GM15510 (cell line): Measurements from ENCODE around the gene FEM1B.

Experiments used
- POLR2A ChIP-seq: IDR thresholded peaks from 3 replicates; pipeline ENCODE4 v1.6.1; 2011; ENCODE audit warnings: borderline replicate concordance; ENCODE audit not compliant: insufficient read length; ENCODE audit errors: extremely low read depth

Gene FEM1B

GRCh38 chr15:68315035-68315434, 37.5 kb downstream of the FEM1B start:
- TF ChIP-seq POLR2A = no peak

DNA sequence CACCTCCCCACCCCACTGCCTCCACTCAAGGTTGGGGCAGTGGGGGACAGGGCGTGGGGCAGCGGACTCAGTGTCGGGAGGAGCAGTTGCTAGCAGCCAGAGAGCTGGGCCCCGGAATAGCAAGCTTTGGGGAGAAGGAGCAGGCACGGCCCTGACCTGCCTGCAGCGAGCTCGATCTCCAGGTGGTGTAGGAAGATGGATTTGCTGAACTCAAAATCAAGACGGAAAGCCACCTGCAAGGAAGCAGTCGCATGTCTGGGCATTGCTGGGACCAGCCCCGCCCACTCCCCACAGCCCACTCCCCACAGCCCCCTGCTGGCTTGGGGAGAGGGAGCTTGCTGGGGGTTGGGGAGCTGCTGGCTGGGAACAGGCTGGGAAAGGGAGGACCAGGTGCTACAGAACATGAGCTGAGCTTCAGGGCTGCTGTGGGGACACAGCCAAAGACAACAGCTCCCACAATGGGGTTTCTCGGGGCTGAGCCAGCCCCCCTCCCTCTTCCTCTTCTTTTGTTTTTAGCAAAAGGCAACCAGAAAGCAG, 38.0 kb downstream of the FEM1B start:
- TF ChIP-seq POLR2A = no peak

- TF ChIP-seq POLR2A = no peak
Observed at GRCh38 chr15:68316061-68316804, 38.7 kb downstream of the FEM1B start.

- no peak for TF ChIP-seq POLR2A
Observed at GRCh38 chr15:68317281-68318007, 39.9 kb downstream of the FEM1B start.

- TF ChIP-seq POLR2A = no peak
Observed at GRCh38 chr15:68318008-68318835, 40.7 kb downstream of the FEM1B start.

- no peak for TF ChIP-seq POLR2A
Observed at GRCh38 chr15:68318931-68319909, 41.7 kb downstream of the FEM1B start.

- no peak for TF ChIP-seq POLR2A
Observed at GRCh38 chr15:68319997-68320396, 42.5 kb downstream of the FEM1B start.

GRCh38 chr15:68321229-68321628, 43.7 kb downstream of the FEM1B start:
- no peak for TF ChIP-seq POLR2A

- TF ChIP-seq POLR2A = no peak
Observed at GRCh38 chr15:68322796-68323195, 45.3 kb downstream of the FEM1B start.

- TF ChIP-seq POLR2A = no peak
Observed at GRCh38 chr15:68325726-68326125, 48.2 kb downstream of the FEM1B start.

DNA sequence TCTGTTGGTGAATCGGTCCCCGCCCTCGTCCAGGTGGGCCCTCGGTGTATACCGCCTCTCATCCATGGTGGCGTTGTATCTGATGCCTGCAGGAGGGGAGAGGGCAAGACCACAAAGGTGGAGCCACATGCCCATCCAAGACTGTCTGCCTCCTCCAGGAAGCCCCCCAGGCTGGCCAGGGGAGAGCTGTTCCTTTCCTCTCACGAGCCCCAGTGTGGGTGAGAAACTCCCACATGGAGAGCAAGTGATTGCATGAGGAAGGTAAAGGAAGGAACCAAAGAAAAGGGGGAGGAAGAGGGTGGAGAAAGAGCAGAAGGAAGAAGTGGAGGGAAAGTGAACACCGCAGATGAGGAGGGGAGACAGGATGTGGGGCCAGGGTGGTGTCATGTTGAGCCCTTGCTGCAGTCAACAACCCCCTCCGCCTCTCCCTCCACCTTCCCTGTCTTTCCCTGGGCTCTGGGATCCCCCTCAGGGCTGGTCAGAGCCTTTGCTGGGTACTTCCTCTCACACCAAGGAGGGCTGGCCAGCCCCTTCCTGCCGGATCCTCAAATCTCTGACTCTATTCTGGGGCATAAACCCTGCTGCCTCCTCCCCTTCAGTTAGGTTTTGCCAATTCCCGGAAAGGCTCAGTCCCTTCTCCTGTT, 49.3 kb downstream of the FEM1B start:
- TF ChIP-seq POLR2A = no peak

DNA sequence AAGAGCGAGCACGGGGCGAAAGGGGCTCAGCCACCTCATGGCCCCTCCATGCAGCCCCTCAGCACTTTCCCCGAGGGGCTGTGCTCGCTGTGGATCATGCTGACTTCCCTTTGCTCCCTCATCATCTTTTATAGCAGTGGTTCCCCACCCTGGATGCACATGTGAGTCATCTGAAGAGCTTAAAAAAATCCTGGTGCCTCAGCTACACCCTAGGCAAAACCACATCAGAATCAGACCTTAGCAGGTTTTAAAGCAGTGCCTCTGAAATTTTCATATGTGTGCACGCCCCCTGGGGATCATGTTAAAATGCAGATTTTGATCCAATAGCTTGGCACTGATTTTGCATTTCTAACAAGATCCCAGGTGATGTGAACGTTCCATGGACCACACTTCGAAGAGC, 50.9 kb downstream of the FEM1B start:
- no peak for TF ChIP-seq POLR2A

- no peak for TF ChIP-seq POLR2A
Observed at GRCh38 chr15:68328964-68329363, 51.4 kb downstream of the FEM1B start.
